ENCODE measurements around the gene CA10.

The CA10 gene

GRCh38 chr17:52048137-52048898 is 110.2 kb downstream of the CA10 start:
- no peak for DNase-seq (ENCODE audit: low read depth)

DNA sequence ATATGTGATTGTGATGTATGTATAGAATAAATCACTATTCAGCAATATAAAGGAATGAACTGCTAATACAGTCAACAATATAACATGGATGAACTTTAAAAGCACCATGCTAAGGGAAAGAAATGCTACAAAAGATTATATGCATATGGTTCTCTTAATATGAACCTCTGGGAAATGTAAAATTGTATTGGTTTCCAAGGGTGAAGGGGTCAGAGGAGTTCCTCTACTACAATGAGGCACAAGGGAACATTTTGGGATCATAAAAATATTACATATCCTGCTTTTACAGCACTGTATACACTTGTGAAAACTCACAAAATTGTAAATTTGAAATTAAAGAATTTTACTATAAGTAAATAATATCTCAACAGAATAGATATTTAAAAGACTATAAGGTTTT is 111.4 kb downstream of the CA10 start:
- DNase-seq (ENCODE audit: low read depth), result no peak

GRCh38 chr17:52041123-52041617 is 117.3 kb downstream of the CA10 start:
- DNase-seq (ENCODE audit: low read depth), result no peak

- DNase-seq (ENCODE audit: low read depth), result no peak
Observed at GRCh38 chr17:52036416-52036815, 122.1 kb downstream of the CA10 start.

DNA sequence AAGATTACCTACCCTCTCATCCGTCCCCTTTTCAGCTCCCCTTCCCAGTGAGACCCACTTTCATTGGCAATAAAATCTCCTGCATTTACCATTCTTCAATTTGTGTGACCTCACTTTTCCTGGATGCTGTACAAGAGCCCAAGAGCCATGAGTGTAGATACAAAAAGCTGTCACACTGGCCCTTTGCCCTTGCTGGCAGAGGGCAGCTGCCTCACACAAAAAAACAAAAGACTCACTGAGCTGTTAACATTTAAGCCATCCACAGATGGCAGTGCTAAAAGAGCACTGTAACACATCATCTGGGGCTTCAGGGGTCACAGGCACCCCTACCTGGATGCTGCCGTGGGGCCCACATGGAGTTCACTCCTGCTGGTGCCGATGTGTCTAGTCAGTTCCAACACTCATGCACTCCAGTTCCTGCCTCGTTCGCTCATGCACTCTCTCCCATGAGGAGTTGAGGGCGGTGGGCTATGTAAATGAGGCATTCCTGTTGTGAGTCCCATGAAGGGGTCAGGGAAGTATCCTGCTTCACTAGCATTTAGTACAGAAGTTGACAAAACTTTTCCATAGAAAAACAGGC is 123.1 kb downstream of the CA10 start:
- DNase-seq (ENCODE audit: low read depth), result no peak

DNA sequence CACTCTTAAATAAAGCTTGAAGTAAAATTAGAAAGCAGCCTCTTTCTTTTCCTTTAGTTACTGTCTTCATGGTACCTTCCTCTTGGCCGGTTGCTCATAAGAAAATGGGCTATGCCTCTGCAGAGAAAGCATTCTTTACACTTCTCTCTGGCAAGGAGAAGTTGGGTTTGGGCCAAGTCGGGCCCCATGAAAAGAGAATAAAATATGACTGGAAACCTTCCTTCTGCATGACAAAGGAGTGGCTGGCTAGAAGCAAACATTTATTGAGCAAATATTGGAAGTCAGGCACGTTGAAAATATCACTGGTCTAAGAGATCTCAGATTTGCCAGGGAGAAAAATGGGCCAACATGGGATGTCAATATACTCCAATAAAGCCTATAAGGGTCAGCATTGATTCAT is 126.1 kb downstream of the CA10 start:
- no peak for DNase-seq (ENCODE audit: low read depth)

DNA sequence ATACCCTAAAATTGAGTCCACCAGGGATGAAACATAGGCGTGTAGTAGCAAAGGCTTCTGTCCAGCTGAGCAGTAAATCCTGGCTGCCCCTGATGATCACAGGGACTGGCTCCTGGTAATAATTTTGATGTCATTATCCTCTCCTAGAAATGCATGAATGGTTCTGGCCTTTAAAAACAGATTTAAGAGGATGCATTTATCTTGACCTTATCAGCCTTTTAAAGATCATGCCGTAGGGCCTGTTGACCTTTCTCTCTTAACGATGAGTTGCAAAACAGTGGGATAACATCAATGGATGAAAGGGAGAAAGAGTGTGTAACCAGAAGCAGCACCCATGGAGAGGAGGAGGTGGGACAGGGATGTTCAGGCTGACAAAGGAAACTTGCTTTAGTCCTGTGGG is 128.5 kb downstream of the CA10 start:
- DNase-seq (ENCODE audit: low read depth), result no peak

- DNase-seq (ENCODE audit: low read depth), result peak; percentile 16
Observed at GRCh38 chr17:52027620-52028295, 130.8 kb downstream of the CA10 start.

GRCh38 chr17:52027081-52027480 is 131.4 kb downstream of the CA10 start:
- no peak for DNase-seq (ENCODE audit: low read depth)

- DNase-seq (ENCODE audit: low read depth), result no peak
Observed at GRCh38 chr17:52026075-52026474, 132.4 kb downstream of the CA10 start.

DNA sequence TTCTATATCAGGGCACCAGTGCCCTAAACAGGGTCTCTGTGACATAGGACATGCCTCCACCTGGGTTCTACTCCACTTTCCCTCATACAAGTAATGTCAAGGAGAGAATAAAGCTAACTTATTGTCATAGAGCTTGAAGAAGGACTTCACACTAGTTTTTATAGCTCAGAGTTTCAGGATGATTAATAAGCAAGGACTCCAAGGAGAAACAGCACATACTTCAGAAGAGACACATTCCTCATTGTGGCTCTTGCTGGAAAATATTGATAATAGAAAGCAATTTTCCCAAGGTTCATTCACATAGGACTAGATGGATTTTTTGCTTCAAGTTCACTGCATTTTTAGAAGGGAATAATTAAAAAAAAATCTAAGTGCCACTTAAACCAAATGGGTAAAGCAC is 133.3 kb downstream of the CA10 start:
- no peak for DNase-seq (ENCODE audit: low read depth)

GRCh38 chr17:52024300-52024870 is 134.1 kb downstream of the CA10 start:
- DNase-seq (ENCODE audit: low read depth), result no peak

GRCh38 chr17:52011064-52011463 is 147.4 kb downstream of the CA10 start:
- DNase-seq (ENCODE audit: low read depth), result no peak

- DNase-seq (ENCODE audit: low read depth), result no peak
Observed at GRCh38 chr17:51999654-52000053, 158.9 kb downstream of the CA10 start.

DNA sequence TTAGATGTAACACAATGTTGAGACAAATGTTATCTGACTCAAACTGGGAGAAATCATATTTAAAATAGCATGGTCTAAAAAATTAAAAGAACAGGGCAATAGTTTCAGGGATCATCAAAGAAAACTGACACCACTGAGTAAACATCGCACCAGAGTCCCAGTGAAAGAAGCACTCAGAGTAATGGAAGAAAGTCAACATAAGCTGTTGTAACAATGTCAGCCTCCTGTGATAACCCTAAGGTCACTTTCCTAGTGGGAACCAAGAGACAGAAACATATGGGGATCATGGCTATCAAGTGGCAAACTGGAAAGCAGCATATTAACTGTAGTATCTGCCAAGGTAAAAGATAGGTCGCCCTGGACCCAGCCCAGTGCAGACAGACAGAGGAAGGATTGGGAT is 160.8 kb downstream of the CA10 start:
- DNase-seq (ENCODE audit: low read depth), result no peak

GRCh38 chr17:51995797-51996403 is 162.6 kb downstream of the CA10 start:
- no peak for DNase-seq (ENCODE audit: low read depth)

DNA sequence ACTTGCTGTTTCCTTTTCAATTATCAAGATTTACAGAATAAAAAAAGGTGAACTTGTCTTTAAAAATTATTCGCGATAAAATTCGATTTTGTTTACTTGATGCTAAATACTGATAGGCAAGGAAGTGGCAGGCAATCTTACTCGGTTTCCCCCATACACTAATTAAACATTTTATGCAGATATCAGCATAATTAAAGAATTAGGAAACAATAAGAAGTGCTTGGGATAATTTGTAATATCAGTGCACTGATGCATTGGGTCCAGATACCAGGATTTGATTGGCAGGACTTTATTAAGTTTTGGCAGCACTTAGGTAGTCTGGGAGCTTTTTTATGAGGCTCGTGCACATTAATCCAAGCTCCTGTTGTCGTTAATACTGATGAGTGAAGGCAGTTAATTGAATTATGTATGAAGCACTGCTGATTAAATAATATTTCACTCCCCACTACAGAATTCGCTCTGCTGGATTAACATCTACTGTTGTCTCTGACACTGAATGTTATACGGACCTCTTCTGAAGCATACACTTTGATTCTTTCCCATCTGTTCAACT is 165.6 kb downstream of the CA10 start:
- no peak for DNase-seq (ENCODE audit: low read depth)

DNA sequence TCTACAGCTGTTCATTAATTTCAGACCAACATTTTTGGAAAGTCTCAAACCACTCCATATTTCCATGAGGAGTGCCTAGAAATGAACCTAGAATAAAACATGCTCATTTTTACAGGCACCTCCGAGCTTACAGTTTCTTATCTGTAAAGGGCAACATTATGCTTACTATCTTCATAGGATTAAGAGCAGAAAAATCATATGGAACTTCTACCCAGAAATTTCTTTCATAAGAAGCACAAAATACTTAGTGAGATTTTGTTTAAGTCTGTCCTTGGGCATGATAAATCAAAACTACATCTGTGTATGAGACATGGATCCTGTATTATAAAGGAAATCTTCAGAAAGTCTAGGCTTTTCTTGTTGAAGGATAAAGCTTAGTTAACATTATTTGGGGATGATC is 187.4 kb downstream of the CA10 start:
- DNase-seq (ENCODE audit: low read depth), result no peak

DNA sequence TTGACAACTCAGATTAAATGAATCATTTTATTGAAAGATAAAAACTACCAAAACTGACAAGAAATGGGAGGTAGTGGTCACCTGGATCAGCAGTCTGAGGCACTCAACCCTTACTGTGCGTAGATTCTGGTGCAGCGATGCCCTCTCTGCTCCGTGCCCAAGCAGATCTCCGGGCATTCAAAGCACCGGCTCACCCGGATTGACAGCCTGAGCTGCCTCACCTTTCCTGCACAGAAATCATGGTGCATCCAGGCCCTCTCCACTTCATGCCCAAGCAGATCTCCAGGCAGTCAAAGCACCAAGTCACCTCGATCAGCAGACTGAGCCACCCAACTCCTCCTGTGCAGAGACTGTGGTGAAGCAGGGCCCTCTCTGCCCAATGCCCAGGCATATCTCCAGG is 196.8 kb downstream of the CA10 start:
- DNase-seq (ENCODE audit: low read depth), result no peak

DNA sequence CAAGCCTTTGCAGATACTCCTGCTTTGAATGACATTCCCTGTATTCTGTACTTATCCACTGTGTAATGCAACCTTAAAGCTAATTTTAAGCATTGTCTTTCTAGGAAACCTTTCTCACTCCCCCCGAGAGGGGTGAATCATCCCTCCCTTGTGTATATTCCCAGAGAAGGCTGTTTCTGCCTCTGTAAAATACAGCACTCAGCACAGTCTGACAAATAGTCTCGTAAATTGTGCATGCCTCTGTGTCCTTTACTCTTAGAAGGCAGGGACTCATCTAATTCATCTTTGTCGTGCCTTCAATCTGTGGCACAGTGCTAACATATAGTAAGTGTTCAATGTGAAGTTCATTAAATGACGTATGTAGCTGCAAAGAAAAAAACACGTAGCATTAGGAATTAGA is 200.7 kb downstream of the CA10 start:
- no peak for DNase-seq (ENCODE audit: low read depth)

GRCh38 chr17:51955245-51955644 is 203.3 kb downstream of the CA10 start:
- no peak for DNase-seq (ENCODE audit: low read depth)

DNA sequence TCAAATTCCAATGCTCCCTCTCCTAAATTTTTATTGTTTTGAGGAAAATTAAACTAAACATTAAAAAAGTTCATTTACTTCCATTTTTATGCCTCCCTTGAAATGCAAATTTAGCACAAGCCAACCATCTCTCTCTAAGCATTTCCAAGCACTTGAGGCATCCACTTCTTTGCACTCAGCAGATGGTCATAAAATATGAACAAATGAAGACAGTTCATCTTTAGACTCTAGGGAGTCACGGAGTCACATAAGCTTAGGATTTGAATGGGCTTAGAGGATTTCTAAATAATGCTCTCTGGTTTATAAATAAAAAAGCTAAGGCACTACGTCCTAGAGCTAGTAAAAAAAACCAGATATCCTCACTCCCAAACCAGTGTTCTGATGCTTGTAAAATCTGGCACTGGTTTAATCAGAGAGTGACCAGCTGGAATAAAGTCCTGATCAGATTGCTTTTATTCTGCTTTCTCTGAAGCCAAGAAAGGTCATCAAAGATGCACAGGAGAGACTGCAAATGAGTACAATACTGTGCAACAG is 204.2 kb downstream of the CA10 start:
- DNase-seq (ENCODE audit: low read depth), result no peak
